HepG2 (cell line): ENCODE results near the gene UBFD1. TPM values are rescaled to one million over a fixed set of nuclear protein-coding genes. Genes with fewer than 3 reads are reported as not detected.

Source experiments
- BCL6 ChIP-seq: IDR thresholded peaks from 2 replicates; pipeline ENCODE4 v1.6.1; 2016; ENCODE audit warnings: missing genetic modification reagents, missing compliant biosample characterization
- CHD2 ChIP-seq: IDR thresholded peaks from 2 replicates; pipeline ENCODE4 v1.6.1; 2011; ENCODE audit warnings: low read depth, low read length, improper control_type of control experiment
- HNRNPH1 ChIP-seq: fragments of 200-400 bp; formaldehyde crosslinking; optimal IDR thresholded peaks from 2 replicates; pipeline ENCODE3; 2017; ENCODE audit warnings: mild to moderate bottlenecking, low read depth, low read length
- IKZF4 ChIP-seq: sonication (generic); formaldehyde crosslinking; IDR thresholded peaks from 2 replicates; pipeline ENCODE4 v1.5.1; 2020; ENCODE audit warnings: borderline replicate concordance, mild to moderate bottlenecking, low read depth, missing genetic modification reagents; ENCODE audit errors: not compliant biosample characterization
- IRF2 ChIP-seq: IDR thresholded peaks from 2 replicates; pipeline ENCODE4 v1.6.1; 2018; ENCODE audit warnings: missing genetic modification reagents, missing compliant biosample characterization
- ISL2 ChIP-seq: sonication (generic); formaldehyde crosslinking; IDR thresholded peaks from 2 replicates; pipeline ENCODE4 v1.5.0; 2020; ENCODE audit warnings: missing genetic modification reagents
- NFE2L1 ChIP-seq: sonication (generic); formaldehyde crosslinking; IDR thresholded peaks from 2 replicates; pipeline ENCODE4 v1.4.0; 2020; ENCODE audit warnings: missing genetic modification reagents, mild to moderate bottlenecking, borderline replicate concordance
- NFYC ChIP-seq: IDR thresholded peaks from 2 replicates; pipeline ENCODE4 v1.6.1; 2016; ENCODE audit warnings: missing genetic modification reagents, missing compliant biosample characterization
- SIX1 ChIP-seq: sonication (generic); formaldehyde crosslinking; IDR thresholded peaks from 2 replicates; pipeline ENCODE4 v1.4.0; 2020; ENCODE audit warnings: missing genetic modification reagents, borderline replicate concordance
- SOX5 ChIP-seq: IDR thresholded peaks from 2 replicates; pipeline ENCODE4 v1.6.1; 2016; ENCODE audit warnings: borderline replicate concordance
- TOPORS ChIP-seq: sonication (generic); formaldehyde crosslinking; IDR thresholded peaks from 2 replicates; pipeline ENCODE4 v1.8.0; 2023; ENCODE audit warnings: mild to moderate bottlenecking, missing genetic modification reagents
- ZKSCAN5 ChIP-seq: sonication (generic); formaldehyde crosslinking; IDR thresholded peaks from 2 replicates; pipeline ENCODE4 v1.5.1; 2020; ENCODE audit warnings: mild to moderate bottlenecking, missing genetic modification reagents
- ZNF317 ChIP-seq: sonication (generic); formaldehyde crosslinking; IDR thresholded peaks from 2 replicates; pipeline ENCODE4 v1.5.0; 2020; ENCODE audit warnings: mild to moderate bottlenecking, missing genetic modification reagents
- ZNF569 ChIP-seq: sonication (generic); formaldehyde crosslinking; IDR thresholded peaks from 2 replicates; pipeline ENCODE4 v1.5.0; 2020; ENCODE audit warnings: mild to moderate bottlenecking, missing genetic modification reagents, moderate library complexity, borderline replicate concordance
- ZNF788 ChIP-seq: sonication (generic); formaldehyde crosslinking; IDR thresholded peaks from 2 replicates; pipeline ENCODE4 v1.5.0; 2020; ENCODE audit warnings: mild to moderate bottlenecking, missing genetic modification reagents, borderline replicate concordance
- polyA plus RNA-seq, 8 experiments: library from polyadenylated mRNA; depleted of rRNA in 3 of 8; stranded (reverse) in 7 of 8; unstranded in 1 of 8; fragments of >200 nt; fragmentation: Illumina TruSeq in 4 of 8; extraction: Trizol in 4 of 8; gene quantifications; 2 replicates each; pipeline versions ENCODE4 v1.2.1 to v1.2.3, GENCODE V29; 2011 to 2016; ENCODE audit warnings: low read depth in 4 of 8, missing spikeins in 1 of 8, mixed read lengths in 1 of 8; ENCODE audit not compliant: insufficient read depth in 1 of 8
- total RNA-seq, 5 experiments: library from RNA; depleted of rRNA; stranded (reverse); fragments of >200 nt; fragmentation: Illumina TruSeq; extraction: Trizol; gene quantifications; 2 replicates each; pipeline ENCODE4 v1.2.3, GENCODE V29; 2016; ENCODE audit warnings: low read depth in 1 of 5
- TF ChIP-seq, protein P1 (sequence below): sonication (generic); formaldehyde crosslinking; conservative IDR thresholded peaks from 2 replicates; pipeline ENCODE4 v1.5.0; 2020; ENCODE audit warnings: missing genetic modification reagents
- TF ChIP-seq, protein P2 (sequence below): sonication (generic); formaldehyde crosslinking; IDR thresholded peaks from 2 replicates; pipeline ENCODE4 v1.4.0; 2020; ENCODE audit warnings: missing genetic modification reagents, borderline replicate concordance
- TF ChIP-seq, protein P3 (sequence below): IDR thresholded peaks from 2 replicates; pipeline ENCODE4 v1.6.1; 2016; ENCODE audit warnings: missing compliant biosample characterization, missing genetic modification reagents, borderline replicate concordance
- TF ChIP-seq, protein P4 (sequence below), 2 experiments: sonication (generic) in 1 of 2; formaldehyde crosslinking in 1 of 2; IDR thresholded peaks; 2 replicates each; pipeline versions ENCODE4 v1.5.1 to v1.6.1; 2011 to 2020; ENCODE audit warnings: borderline replicate concordance in 1 of 2, low read depth in 1 of 2, low read length in 1 of 2, mild to moderate bottlenecking in 1 of 2, missing genetic modification reagents in 1 of 2, moderate library complexity in 1 of 2

The UBFD1 gene
- total and polyA plus RNA-seq, 2 of the 13 experiments (the other 11 are each of a cell fraction or from before 2014, with no cell fraction given), result 100 to 111 TPM

DNA sequence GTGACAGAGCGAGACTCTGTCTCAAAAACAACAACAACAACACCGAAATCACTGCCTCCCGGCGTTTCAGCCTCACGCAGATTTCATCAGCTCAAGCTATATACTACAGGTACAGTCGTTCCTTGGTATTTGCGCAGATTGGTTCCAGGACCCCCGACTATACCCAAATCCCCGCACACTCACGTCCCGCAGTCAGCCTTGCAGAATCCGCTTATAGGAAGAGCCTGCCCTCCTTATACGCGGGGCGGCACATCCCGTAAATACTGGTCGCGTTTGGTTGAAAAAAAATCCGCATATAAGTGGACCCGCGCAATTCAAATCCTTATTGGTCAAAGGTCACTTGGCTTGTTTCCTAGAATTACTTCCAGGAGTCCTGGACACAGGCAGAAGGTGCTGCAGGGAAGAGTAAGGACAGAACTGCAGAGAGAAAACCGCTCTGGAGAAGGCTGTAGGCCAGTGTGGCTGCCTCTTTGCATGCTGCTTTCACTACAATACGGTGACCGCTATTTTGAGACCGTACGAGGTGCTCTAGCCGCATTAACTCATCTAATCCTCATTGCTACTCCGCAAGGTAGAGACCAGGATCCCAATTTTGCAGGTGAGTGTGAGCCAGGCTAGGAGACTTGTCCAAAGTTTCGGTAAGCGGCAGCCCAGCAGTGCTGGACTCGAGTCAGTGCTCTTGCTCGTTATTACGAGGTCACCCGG lies 37.9 kb downstream of the UBFD1 start (continued):
- no peak for TF ChIP-seq IKZF4 (CRISPR knock-in tag)
- TF ChIP-seq NFYC (CRISPR knock-in tag), result no peak
- no peak for TF ChIP-seq TOPORS
- TF ChIP-seq ZKSCAN5 (CRISPR knock-in tag), result peak; percentile 17; the same call in 1 of the 2 replicates
- TF ChIP-seq, protein P1, sequence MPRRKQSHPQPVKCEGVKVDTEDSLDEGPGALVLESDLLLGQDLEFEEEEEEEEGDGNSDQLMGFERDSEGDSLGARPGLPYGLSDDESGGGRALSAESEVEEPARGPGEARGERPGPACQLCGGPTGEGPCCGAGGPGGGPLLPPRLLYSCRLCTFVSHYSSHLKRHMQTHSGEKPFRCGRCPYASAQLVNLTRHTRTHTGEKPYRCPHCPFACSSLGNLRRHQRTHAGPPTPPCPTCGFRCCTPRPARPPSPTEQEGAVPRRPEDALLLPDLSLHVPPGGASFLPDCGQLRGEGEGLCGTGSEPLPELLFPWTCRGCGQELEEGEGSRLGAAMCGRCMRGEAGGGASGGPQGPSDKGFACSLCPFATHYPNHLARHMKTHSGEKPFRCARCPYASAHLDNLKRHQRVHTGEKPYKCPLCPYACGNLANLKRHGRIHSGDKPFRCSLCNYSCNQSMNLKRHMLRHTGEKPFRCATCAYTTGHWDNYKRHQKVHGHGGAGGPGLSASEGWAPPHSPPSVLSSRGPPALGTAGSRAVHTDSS, result 0 out of 2 replicates have a peak, but pooled peaks have one; percentile 28
- TF ChIP-seq SIX1 (CRISPR knock-in tag), result no peak
- TF ChIP-seq ZNF569 (CRISPR knock-in tag), result no peak
- TF ChIP-seq, protein P2, sequence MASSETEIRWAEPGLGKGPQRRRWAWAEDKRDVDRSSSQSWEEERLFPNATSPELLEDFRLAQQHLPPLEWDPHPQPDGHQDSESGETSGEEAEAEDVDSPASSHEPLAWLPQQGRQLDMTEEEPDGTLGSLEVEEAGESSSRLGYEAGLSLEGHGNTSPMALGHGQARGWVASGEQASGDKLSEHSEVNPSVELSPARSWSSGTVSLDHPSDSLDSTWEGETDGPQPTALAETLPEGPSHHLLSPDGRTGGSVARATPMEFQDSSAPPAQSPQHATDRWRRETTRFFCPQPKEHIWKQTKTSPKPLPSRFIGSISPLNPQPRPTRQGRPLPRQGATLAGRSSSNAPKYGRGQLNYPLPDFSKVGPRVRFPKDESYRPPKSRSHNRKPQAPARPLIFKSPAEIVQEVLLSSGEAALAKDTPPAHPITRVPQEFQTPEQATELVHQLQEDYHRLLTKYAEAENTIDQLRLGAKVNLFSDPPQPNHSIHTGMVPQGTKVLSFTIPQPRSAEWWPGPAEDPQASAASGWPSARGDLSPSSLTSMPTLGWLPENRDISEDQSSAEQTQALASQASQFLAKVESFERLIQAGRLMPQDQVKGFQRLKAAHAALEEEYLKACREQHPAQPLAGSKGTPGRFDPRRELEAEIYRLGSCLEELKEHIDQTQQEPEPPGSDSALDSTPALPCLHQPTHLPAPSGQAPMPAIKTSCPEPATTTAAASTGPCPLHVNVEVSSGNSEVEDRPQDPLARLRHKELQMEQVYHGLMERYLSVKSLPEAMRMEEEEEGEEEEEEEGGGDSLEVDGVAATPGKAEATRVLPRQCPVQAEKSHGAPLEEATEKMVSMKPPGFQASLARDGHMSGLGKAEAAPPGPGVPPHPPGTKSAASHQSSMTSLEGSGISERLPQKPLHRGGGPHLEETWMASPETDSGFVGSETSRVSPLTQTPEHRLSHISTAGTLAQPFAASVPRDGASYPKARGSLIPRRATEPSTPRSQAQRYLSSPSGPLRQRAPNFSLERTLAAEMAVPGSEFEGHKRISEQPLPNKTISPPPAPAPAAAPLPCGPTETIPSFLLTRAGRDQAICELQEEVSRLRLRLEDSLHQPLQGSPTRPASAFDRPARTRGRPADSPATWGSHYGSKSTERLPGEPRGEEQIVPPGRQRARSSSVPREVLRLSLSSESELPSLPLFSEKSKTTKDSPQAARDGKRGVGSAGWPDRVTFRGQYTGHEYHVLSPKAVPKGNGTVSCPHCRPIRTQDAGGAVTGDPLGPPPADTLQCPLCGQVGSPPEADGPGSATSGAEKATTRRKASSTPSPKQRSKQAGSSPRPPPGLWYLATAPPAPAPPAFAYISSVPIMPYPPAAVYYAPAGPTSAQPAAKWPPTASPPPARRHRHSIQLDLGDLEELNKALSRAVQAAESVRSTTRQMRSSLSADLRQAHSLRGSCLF (CRISPR knock-in tag), result no peak
- no peak for TF ChIP-seq NFE2L1
- no peak for TF ChIP-seq ZNF317 (CRISPR knock-in tag)
- TF ChIP-seq ISL2 (CRISPR knock-in tag), result 0 out of 2 replicates have a peak, but pooled peaks have one; percentile 12
- no peak for TF ChIP-seq CHD2
- TF ChIP-seq HNRNPH1, result no peak
- 0 out of 2 replicates have a peak, but pooled peaks have one; percentile 18 for TF ChIP-seq SOX5 (CRISPR knock-in tag)
- TF ChIP-seq, protein P3, sequence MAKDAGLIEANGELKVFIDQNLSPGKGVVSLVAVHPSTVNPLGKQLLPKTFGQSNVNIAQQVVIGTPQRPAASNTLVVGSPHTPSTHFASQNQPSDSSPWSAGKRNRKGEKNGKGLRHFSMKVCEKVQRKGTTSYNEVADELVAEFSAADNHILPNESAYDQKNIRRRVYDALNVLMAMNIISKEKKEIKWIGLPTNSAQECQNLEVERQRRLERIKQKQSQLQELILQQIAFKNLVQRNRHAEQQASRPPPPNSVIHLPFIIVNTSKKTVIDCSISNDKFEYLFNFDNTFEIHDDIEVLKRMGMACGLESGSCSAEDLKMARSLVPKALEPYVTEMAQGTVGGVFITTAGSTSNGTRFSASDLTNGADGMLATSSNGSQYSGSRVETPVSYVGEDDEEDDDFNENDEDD (CRISPR knock-in tag), result peak; percentile 75; the same call in 1 of the 2 replicates
- no peak for TF ChIP-seq ZNF788 (CRISPR knock-in tag)
- TF ChIP-seq, protein P4, sequence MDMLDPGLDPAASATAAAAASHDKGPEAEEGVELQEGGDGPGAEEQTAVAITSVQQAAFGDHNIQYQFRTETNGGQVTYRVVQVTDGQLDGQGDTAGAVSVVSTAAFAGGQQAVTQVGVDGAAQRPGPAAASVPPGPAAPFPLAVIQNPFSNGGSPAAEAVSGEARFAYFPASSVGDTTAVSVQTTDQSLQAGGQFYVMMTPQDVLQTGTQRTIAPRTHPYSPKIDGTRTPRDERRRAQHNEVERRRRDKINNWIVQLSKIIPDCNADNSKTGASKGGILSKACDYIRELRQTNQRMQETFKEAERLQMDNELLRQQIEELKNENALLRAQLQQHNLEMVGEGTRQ (IDR thresholded peaks at IDR 0.05; ENCODE audit: low read depth, low read length), result no peak
- TF ChIP-seq, protein P4 (CRISPR knock-in tag; IDR thresholded peaks at IDR 0.05; ENCODE audit: borderline replicate concordance), result 0 out of 2 replicates have a peak, but pooled peaks have one; percentile 27
- TF ChIP-seq BCL6 (CRISPR knock-in tag), result no peak
- TF ChIP-seq IRF2 (CRISPR knock-in tag), result no peak
